GM13977 (cell line): ENCODE data around the gene PPM1A.
A peak's percentile ranks its signal among the peaks of the same experiment; 100 is the strongest.

ENCODE experiments used
- DNase-seq: peaks from one replicate; pipeline ENCODE4 v3.0.0; 2012; ENCODE audit warnings: low spot score
- CTCF ChIP-seq: IDR thresholded peaks from 2 replicates; pipeline ENCODE4 v1.5.1; 2012; ENCODE audit warnings: mild to moderate bottlenecking, control low read depth; ENCODE audit not compliant: insufficient read depth; ENCODE audit errors: extremely low read depth, missing control alignments
- in situ Hi-C: fragments of 300-500 bp; cut with MboI; formaldehyde crosslinking; loops from one replicate; pipeline ENCODE4 v1.12.0; 2022; ENCODE audit warnings: low sequenced_read_pairs, low pct_unique_long_range_greater_than_20kb, mixed read lengths, inconsistent platforms; ENCODE audit not compliant: unreplicated experiment

PPM1A gene

GRCh38 chr14:60215520-60216420 lies 33.3 kb upstream of the PPM1A start:
- no peak for DNase-seq
- no peak for TF ChIP-seq CTCF
- in situ Hi-C loops = no loop called here

- TF ChIP-seq CTCF = no peak
- no peak for DNase-seq
- in situ Hi-C loops = no loop called here
Measured at GRCh38 chr14:60217713-60218112, 31.3 kb upstream of the PPM1A start.

- no peak for TF ChIP-seq CTCF
- in situ Hi-C loops = no loop called here
- peak; percentile 46 for DNase-seq
Measured at GRCh38 chr14:60220084-60220483, 28.9 kb upstream of the PPM1A start.

- DNase-seq = no peak
- in situ Hi-C loops = no loop called here
- no peak for TF ChIP-seq CTCF
Measured at GRCh38 chr14:60220917-60221316, 28.1 kb upstream of the PPM1A start.

- DNase-seq = no peak
- no peak for TF ChIP-seq CTCF
- in situ Hi-C loops = no loop called here
Measured at GRCh38 chr14:60221457-60221856, 27.6 kb upstream of the PPM1A start.

- no peak for TF ChIP-seq CTCF
- no peak for DNase-seq
- in situ Hi-C loops = no loop called here
Measured at GRCh38 chr14:60222820-60223219, 26.2 kb upstream of the PPM1A start.
